ENCODE results near the gene ARHGEF28.

GRCh38 chr5:73828465-73828864, 202.5 kb downstream of the ARHGEF28 start:
- TF ChIP-seq CTCF (conservative IDR thresholded peaks at IDR 0.05; ENCODE audit: low read length), result no peak
- no peak for TF ChIP-seq EZH2phosphoT487 (IDR thresholded peaks at IDR 0.05; ENCODE audit: borderline replicate concordance)

Measured in Loucy (cell line).